Ishikawa (cell line): ENCODE measurements around the gene HSP90B1.

Experiments used
- CEBPB ChIP-seq: IDR thresholded peaks from 2 replicates; pipeline ENCODE4 v1.6.1; 2012
- CREB1 ChIP-seq: IDR thresholded peaks from 2 replicates; pipeline ENCODE4 v1.6.1; 2012; ENCODE audit warnings: low read depth
- EGR1 ChIP-seq: IDR thresholded peaks from 2 replicates; pipeline ENCODE4 v1.6.1; 2012
- EP300 ChIP-seq: IDR thresholded peaks from 2 replicates; pipeline ENCODE4 v1.6.1; 2012; ENCODE audit warnings: borderline replicate concordance
- FOXM1 ChIP-seq: IDR thresholded peaks from 2 replicates; pipeline ENCODE4 v1.6.1; 2012; ENCODE audit warnings: low read depth, borderline replicate concordance
- MAX ChIP-seq: IDR thresholded peaks from 2 replicates; pipeline ENCODE4 v1.6.1; 2012
- NFIC ChIP-seq: IDR thresholded peaks from 2 replicates; pipeline ENCODE4 v1.6.1; 2012
- RAD21 ChIP-seq: IDR thresholded peaks from 2 replicates; pipeline ENCODE4 v1.6.1; 2012; ENCODE audit warnings: low read depth
- REST ChIP-seq: IDR thresholded peaks from 2 replicates; pipeline ENCODE4 v1.6.1; 2012; ENCODE audit warnings: low read depth, mild to moderate bottlenecking
- TAF1 ChIP-seq: IDR thresholded peaks from 2 replicates; pipeline ENCODE4 v1.6.1; 2012; ENCODE audit warnings: low read depth, mild to moderate bottlenecking
- TCF12 ChIP-seq: IDR thresholded peaks from 2 replicates; pipeline ENCODE4 v1.6.1; 2012; ENCODE audit warnings: low read depth
- TEAD4 ChIP-seq: IDR thresholded peaks from 2 replicates; pipeline ENCODE4 v1.6.1; 2012
- USF1 ChIP-seq: IDR thresholded peaks from 2 replicates; pipeline ENCODE4 v1.6.1; 2012
- YY1 ChIP-seq: IDR thresholded peaks from 2 replicates; pipeline ENCODE4 v1.6.1; 2012; ENCODE audit warnings: low read depth
- ZBTB7A ChIP-seq: IDR thresholded peaks from 2 replicates; pipeline ENCODE4 v1.6.1; 2012; ENCODE audit warnings: low read depth

The HSP90B1 gene

GRCh38 chr12:103965590-103966504 lies 35.6 kb downstream of the HSP90B1 start, which contains the start of gene TDG:
TDG (plus strand) TSS chr12:103965872; CDS start chr12:103966038, 166 bp downstream.
- TF ChIP-seq YY1 (0 out of 2 replicates have a peak, but pooled peaks have one; percentile 22), RAD21 (no peak), MAX (peak; percentile 82), FOXM1 (no peak), TEAD4 (no peak), NFIC (peak; percentile 81), USF1 (peak; percentile 99), REST (no peak), CEBPB (no peak), TAF1 (peak; percentile 80), TCF12 (peak; percentile 44), EGR1 (peak; percentile 37; the same call in 1 of the 2 replicates), ZBTB7A (peak; percentile 78; the same call in 1 of the 2 replicates), CREB1 (no peak), EP300 (no peak)

- TF ChIP-seq MAX (no peak), YY1 (no peak), CREB1 (no peak), FOXM1 (no peak), CEBPB (no peak), RAD21 (no peak), NFIC (no peak), ZBTB7A (no peak), USF1 (no peak), EGR1 (no peak), EP300 (no peak), TEAD4 (no peak), REST (no peak), TAF1 (no peak), TCF12 (no peak)
Measured at GRCh38 chr12:103966736-103967135, 36.5 kb downstream of the HSP90B1 start.

- TF ChIP-seq CEBPB: no peak
- TF ChIP-seq CREB1: no peak
- TF ChIP-seq EP300: no peak
- TF ChIP-seq YY1: no peak
- TF ChIP-seq ZBTB7A: no peak
- no peak for TF ChIP-seq TCF12
Measured at GRCh38 chr12:103969391-103969790, 39.2 kb downstream of the HSP90B1 start.

GRCh38 chr12:103973909-103974308 lies 43.7 kb downstream of the HSP90B1 start:
- TF ChIP-seq USF1: no peak
- TF ChIP-seq CEBPB: no peak
- no peak for TF ChIP-seq EP300
- TF ChIP-seq TCF12: no peak
- no peak for TF ChIP-seq EGR1
- TF ChIP-seq RAD21: no peak
- no peak for TF ChIP-seq ZBTB7A
- no peak for TF ChIP-seq TEAD4
- TF ChIP-seq YY1: no peak
- no peak for TF ChIP-seq FOXM1

- TF ChIP-seq RAD21: no peak
- no peak for TF ChIP-seq TCF12
- TF ChIP-seq NFIC: no peak
- TF ChIP-seq CREB1: no peak
- TF ChIP-seq YY1: no peak
- TF ChIP-seq USF1: no peak
- no peak for TF ChIP-seq MAX
- TF ChIP-seq CEBPB: no peak
- TF ChIP-seq FOXM1: no peak
- TF ChIP-seq EGR1: no peak
- TF ChIP-seq TEAD4: no peak
- TF ChIP-seq ZBTB7A: no peak
- no peak for TF ChIP-seq EP300
- no peak for TF ChIP-seq REST
Measured at GRCh38 chr12:103975368-103975767, 45.2 kb downstream of the HSP90B1 start.
